ENCODE results near the gene AKAIN1.

Gene AKAIN1

DNA sequence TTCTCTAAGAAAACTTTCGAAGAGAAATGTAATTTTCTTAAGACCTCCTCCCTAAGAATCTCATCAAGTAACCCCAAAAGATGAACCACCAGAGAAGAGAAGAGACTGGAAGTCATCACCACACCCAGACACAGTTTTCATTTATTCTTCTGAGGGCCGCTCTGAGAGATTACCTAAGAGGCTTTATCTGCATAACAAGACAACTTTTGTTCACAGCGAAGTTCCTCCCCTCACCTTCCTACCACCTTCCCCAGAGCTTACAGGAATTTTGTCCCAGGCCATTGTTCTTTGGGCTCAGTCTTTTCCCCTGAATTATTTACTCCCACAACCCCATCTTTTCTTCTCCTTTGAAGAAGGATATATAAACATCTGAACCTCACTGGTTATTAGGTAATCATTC is 92.8 kb downstream of the AKAIN1 start:
- Histone ChIP-seq H3K27ac (ENCODE audit: poor library complexity, severe bottlenecking) (no peak overlapping the region), H3K9me3 (ENCODE audit: severe bottlenecking) (no peaks in the 10 kb centered on the region), H3K27me3 (ENCODE audit: insufficient read depth, poor library complexity, severe bottlenecking) (no peaks in the 10 kb centered on the region), H3K36me3 (ENCODE audit: low read depth) (no peaks in the 10 kb centered on the region), H3K4me3 (ENCODE audit: severe bottlenecking) (no peak overlapping the region), H3K4me1 (ENCODE audit: insufficient read depth, poor library complexity, severe bottlenecking) (no peaks in the 10 kb centered on the region)
- ATAC-seq (ENCODE audit: low read depth) (no peak), DNase-seq (ENCODE audit: low spot score) (no peak)
- TF ChIP-seq CTCF (IDR thresholded peaks at IDR 0.05; ENCODE audit: poor library complexity, severe bottlenecking), result no peak

DNA sequence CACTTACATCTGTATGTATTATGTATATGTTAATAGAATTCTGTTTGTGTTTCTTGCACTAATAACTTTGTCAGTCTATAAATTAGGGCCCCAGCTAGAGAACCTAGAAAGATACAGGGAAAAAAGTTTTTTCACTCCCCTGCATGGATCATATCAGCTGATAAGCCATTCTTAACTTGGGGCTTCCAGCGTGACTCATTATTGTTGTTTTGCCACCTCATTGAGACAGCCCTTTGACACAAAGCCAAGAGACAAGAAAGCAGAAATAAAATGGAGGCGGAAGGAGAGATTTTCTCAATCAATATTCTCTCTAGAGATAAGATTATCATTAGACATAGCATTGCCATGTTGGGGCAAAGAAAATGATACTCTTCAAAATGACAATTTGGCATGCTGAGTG is 93.4 kb downstream of the AKAIN1 start:
- no peaks in the 10 kb centered on the region for H3K9me3 ChIP-seq (ENCODE audit: severe bottlenecking)
- H3K27ac ChIP-seq (ENCODE audit: poor library complexity, severe bottlenecking), result no peak overlapping the region
- DNase-seq (ENCODE audit: low spot score), result no peak
- TF ChIP-seq CTCF (IDR thresholded peaks at IDR 0.05; ENCODE audit: poor library complexity, severe bottlenecking), result no peak
- H3K36me3 ChIP-seq (ENCODE audit: low read depth), result no peaks in the 10 kb centered on the region
- no peak overlapping the region for H3K4me3 ChIP-seq (ENCODE audit: severe bottlenecking)
- H3K4me1 ChIP-seq (ENCODE audit: insufficient read depth, poor library complexity, severe bottlenecking), result no peaks in the 10 kb centered on the region
- no peak for ATAC-seq (ENCODE audit: low read depth)
- no peaks in the 10 kb centered on the region for H3K27me3 ChIP-seq (ENCODE audit: insufficient read depth, poor library complexity, severe bottlenecking)

GRCh38 chr18:5103286-5103685 is 93.8 kb downstream of the AKAIN1 start:
- H3K27me3 ChIP-seq (ENCODE audit: insufficient read depth, poor library complexity, severe bottlenecking), result no peaks in the 10 kb centered on the region
- no peak overlapping the region for H3K27ac ChIP-seq (ENCODE audit: poor library complexity, severe bottlenecking)
- H3K4me3 ChIP-seq (ENCODE audit: severe bottlenecking), result no peak overlapping the region
- H3K36me3 ChIP-seq (ENCODE audit: low read depth), result no peaks in the 10 kb centered on the region
- H3K9me3 ChIP-seq (ENCODE audit: severe bottlenecking), result no peaks in the 10 kb centered on the region
- ATAC-seq (ENCODE audit: low read depth) (no peak), DNase-seq (ENCODE audit: low spot score) (no peak)
- H3K4me1 ChIP-seq (ENCODE audit: insufficient read depth, poor library complexity, severe bottlenecking), result no peaks in the 10 kb centered on the region
- no peak for TF ChIP-seq CTCF (IDR thresholded peaks at IDR 0.05; ENCODE audit: poor library complexity, severe bottlenecking)

DNA sequence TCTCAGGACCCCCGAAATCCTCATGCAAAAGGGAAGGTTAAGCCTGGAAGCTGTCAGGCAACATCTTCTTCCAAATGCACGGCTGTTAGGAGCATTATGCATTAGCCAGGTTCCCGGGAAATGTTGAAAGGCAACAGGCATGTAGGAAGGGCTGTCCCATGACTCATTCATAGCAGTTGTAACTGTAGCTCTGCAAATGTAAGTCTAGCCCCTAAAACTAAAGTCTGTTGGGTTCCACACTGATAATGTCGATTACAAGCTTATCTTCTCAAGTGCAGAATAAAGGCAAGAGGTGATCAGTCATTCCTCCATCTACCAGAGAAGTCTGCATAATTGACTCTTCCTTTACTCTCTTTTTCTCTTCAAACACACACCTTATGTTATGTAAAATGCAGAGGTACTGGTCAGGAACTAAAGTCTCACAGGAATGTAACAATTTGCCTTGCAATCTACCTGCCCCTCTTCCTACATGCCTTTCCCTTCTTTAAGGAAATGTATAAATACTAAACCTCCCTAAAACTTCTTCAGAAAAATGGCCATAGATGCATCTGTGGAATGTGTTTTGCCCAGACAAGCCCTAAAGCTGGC is 99.8 kb downstream of the AKAIN1 start:
- Histone ChIP-seq H3K4me3 (ENCODE audit: severe bottlenecking) (no peak overlapping the region), H3K4me1 (ENCODE audit: insufficient read depth, poor library complexity, severe bottlenecking) (no peaks in the 10 kb centered on the region), H3K36me3 (ENCODE audit: low read depth) (no peaks in the 10 kb centered on the region), H3K27me3 (ENCODE audit: insufficient read depth, poor library complexity, severe bottlenecking) (no peaks in the 10 kb centered on the region), H3K9me3 (ENCODE audit: severe bottlenecking) (no peaks in the 10 kb centered on the region), H3K27ac (ENCODE audit: poor library complexity, severe bottlenecking) (no peak overlapping the region)
- no peak for DNase-seq (ENCODE audit: low spot score)
- no peak for ATAC-seq (ENCODE audit: low read depth)
- no peak for TF ChIP-seq CTCF (IDR thresholded peaks at IDR 0.05; ENCODE audit: poor library complexity, severe bottlenecking)

DNA sequence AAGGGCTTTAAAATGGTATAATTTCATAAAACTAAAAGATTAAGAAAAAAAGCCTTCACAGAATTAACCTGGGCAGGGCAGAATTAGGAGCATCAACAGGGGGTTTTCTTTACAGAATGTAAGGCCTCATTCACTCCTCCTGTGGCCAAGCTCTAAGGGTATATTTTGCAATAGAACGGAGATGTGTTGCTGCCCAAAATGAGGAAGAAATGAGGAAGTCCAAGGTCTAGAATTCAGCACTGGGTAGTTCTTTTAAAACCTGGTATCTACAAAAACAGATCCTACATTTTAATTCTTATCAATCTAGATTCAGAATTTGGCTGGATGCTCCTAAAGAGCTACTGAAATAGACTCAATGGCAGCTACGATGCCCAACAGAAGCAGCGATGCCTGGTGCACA is 101.8 kb downstream of the AKAIN1 start:
- Histone ChIP-seq H3K27ac (ENCODE audit: poor library complexity, severe bottlenecking) (no peak overlapping the region), H3K4me3 (ENCODE audit: severe bottlenecking) (no peak overlapping the region), H3K9me3 (ENCODE audit: severe bottlenecking) (no peaks in the 10 kb centered on the region), H3K4me1 (ENCODE audit: insufficient read depth, poor library complexity, severe bottlenecking) (no peaks in the 10 kb centered on the region), H3K27me3 (ENCODE audit: insufficient read depth, poor library complexity, severe bottlenecking) (no peaks in the 10 kb centered on the region), H3K36me3 (ENCODE audit: low read depth) (no peaks in the 10 kb centered on the region)
- DNase-seq (ENCODE audit: low spot score) (no peak), ATAC-seq (ENCODE audit: low read depth) (no peak)
- TF ChIP-seq CTCF (IDR thresholded peaks at IDR 0.05; ENCODE audit: poor library complexity, severe bottlenecking), result no peak

Data from RWPE2 (cell line).